ENCODE measurements around the gene FCN2.

The FCN2 gene

DNA sequence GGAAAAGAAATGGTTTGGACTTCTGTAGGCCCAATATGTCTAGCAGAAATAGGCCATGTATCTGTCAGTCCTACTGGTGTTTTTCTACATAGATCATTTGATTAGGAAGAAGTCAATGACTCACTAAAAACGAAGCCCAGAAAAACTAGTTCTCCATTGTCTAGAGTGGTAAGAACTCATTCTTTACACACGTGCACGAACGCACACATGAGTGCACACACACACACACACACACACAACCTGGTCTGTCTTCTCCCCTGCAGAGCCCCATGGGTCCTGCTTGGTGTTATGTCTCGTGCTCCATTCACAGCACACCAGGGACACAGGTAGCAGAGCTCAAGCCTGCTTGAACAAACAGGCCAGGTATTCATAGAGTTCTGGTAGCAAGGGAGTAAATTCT lies 52.0 kb downstream of the FCN2 start:
- no peak for DNase-seq (ENCODE audit: low spot score)

DNA sequence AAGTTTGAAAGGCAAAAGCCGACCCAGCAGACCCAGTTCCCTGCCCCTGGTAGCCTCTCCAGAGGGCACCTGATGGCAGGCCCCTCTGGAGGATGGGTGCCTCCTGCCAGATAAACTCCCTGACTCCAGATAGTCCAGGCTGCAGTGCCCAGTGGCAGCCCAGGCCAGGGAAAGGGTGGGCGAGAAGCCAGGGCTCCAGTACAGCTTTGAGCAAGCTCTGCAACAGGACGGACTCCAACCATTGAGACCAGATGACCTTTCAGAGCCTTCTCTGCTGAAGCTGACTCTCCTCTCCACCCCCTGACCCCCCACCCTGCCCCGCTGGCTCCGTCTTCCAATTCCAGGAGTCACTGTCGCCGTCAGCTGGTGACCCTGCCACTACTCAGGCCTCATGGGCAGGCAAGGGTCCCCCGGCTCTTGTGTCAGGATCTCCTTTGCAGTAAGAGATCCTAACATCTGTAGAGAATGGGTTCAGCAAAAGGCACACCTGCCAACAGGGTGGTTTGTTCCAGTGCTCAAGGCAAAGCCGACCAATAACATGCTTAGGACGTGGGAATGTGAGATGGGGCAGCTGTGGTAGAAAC lies 52.6 kb downstream of the FCN2 start:
- DNase-seq (ENCODE audit: low spot score): no peak

- no peak for DNase-seq (ENCODE audit: low spot score)
Measured at GRCh38 chr9:134935056-134935640, 54.5 kb downstream of the FCN2 start.

DNA sequence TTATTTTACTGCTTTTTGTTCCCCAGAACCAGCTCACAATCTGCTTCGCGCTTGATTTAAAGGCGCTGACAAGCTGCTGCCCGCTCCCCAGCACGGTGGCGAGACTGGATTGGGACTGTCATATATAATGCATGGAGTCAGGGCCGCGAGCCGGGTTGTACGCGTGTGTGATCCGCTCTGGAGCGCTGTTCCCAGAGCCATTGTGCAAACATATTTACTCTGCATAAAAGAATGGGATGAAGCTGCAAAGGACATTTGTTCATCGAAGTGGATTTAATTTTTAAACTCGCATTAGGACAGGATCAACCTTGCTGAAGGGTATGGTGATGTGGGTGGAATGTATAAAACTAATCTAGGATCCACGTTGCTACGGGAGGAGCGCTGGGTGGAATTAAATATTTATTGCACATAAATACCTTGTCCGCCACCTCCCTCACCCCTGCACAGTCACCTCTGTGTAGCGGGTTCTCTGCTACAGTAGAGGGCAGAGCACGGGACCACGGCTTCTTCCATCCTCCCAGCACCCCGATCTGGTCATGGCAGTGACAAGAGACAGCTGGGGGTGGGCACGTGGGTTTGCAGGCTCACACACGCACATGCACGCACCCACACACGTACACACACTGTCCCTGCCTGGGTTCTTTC lies 55.2 kb downstream of the FCN2 start:
- DNase-seq (ENCODE audit: low spot score): no peak

- DNase-seq (ENCODE audit: low spot score): no peak
Measured at GRCh38 chr9:134936346-134937163, 55.9 kb downstream of the FCN2 start.
